Measurements from ENCODE around the gene FZD8.

Gene FZD8

GRCh38 chr10:35613107-35613440, 29.0 kb downstream of the FZD8 start (continued):
- TF ChIP-seq ZBTB20 (tag by site-specific recombination; IDR thresholded peaks at IDR 0.05), result no peak
- no peak for TF ChIP-seq ZBTB10 (tag by site-specific recombination; IDR thresholded peaks at IDR 0.05)
- TF ChIP-seq ZNF350 (tag by site-specific recombination; IDR thresholded peaks at IDR 0.05), result no peak
- TF ChIP-seq WT1 (tag by site-specific recombination; IDR thresholded peaks at IDR 0.05), result no peak
- TF ChIP-seq ZNF654 (tag by site-specific recombination; IDR thresholded peaks at IDR 0.05; ENCODE audit: low read depth), result no peak
- TF ChIP-seq SCRT2 (tag by site-specific recombination; IDR thresholded peaks at IDR 0.05), result no peak

GRCh38 chr10:35612385-35613106, 29.6 kb downstream of the FZD8 start:
- H3K4me1 ChIP-seq (ENCODE audit: control insufficient read depth, insufficient read depth, low read length), result no peaks in the 10 kb centered on the region
- H3K27ac ChIP-seq (ENCODE audit: extremely low read depth, low read depth, low read length), result no peak overlapping the region
- ChIA-PET CTCF (interaction anchor here (0.6 to 1.6 kb wide), 6 partner anchors 13 to 1244 kb away, joined by 3 read pairs; no protein-coding TSS in a partner anchor), POLR2A (no interaction called here)
- no peaks in the 10 kb centered on the region for H3K36me3 ChIP-seq (ENCODE audit: control insufficient read depth in 2 of 2, insufficient read depth in 1 of 2, low read length in 2 of 2)
- TF ChIP-seq PRDM6 (tag by site-specific recombination; IDR thresholded peaks at IDR 0.05), result no peak
- no peak for TF ChIP-seq ZNF341 (tag by site-specific recombination; IDR thresholded peaks at IDR 0.05; ENCODE audit: low read depth)
- no peak for TF ChIP-seq ZNF202 (tag by site-specific recombination; IDR thresholded peaks at IDR 0.05; ENCODE audit: borderline replicate concordance)
- no peak for TF ChIP-seq SALL2 (tag by site-specific recombination; IDR thresholded peaks at IDR 0.05; ENCODE audit: borderline replicate concordance)
- no peak for TF ChIP-seq ZNF2 (tag by site-specific recombination; IDR thresholded peaks at IDR 0.05)
- TF ChIP-seq ZNF335 (tag by site-specific recombination; conservative IDR thresholded peaks at IDR 0.05), result no peak
- H3K9me3 ChIP-seq (ENCODE audit: control insufficient read depth, insufficient read depth, low read depth, low read length), result no peaks in the 10 kb centered on the region
- no peak overlapping the region for H3K4me3 ChIP-seq (ENCODE audit: low read depth, low read length)

- Histone ChIP-seq H3K4me3 (ENCODE audit: low read depth, low read length) (no peak overlapping the region), H3K4me1 (ENCODE audit: control insufficient read depth, insufficient read depth, low read length) (no peaks in the 10 kb centered on the region), H3K27ac (ENCODE audit: extremely low read depth, low read depth, low read length) (no peak overlapping the region), H3K36me3 (ENCODE audit: control insufficient read depth in 2 of 2, insufficient read depth in 1 of 2, low read length in 2 of 2) (no peaks in the 10 kb centered on the region), H3K9me3 (ENCODE audit: control insufficient read depth, insufficient read depth, low read depth, low read length) (no peaks in the 10 kb centered on the region)
- TF ChIP-seq SP3 (tag by site-specific recombination; IDR thresholded peaks at IDR 0.05) (no peak), ZNF654 (tag by site-specific recombination; IDR thresholded peaks at IDR 0.05; ENCODE audit: low read depth) (no peak), ZNF169 (tag by site-specific recombination; IDR thresholded peaks at IDR 0.05) (no peak), ZNF701 (tag by site-specific recombination; IDR thresholded peaks at IDR 0.05) (no peak)
- POLR2A ChIA-PET, result no interaction called here
- CTCF ChIA-PET, result no interaction called here
Measured at GRCh38 chr10:35611750-35612149, 30.3 kb downstream of the FZD8 start.

GRCh38 chr10:35608328-35608672, 33.8 kb downstream of the FZD8 start:
- H3K36me3 ChIP-seq (ENCODE audit: control insufficient read depth in 2 of 2, insufficient read depth in 1 of 2, low read length in 2 of 2), result no peaks in the 10 kb centered on the region
- H3K4me1 ChIP-seq (ENCODE audit: control insufficient read depth, insufficient read depth, low read length), result no peaks in the 10 kb centered on the region
- CTCF ChIA-PET, result interaction anchor here (0.7 kb wide), 1 partner anchor 1156 kb away, joined by 3 read pairs; no protein-coding TSS in a partner anchor
- POLR2A ChIA-PET, result no interaction called here
- no peaks in the 10 kb centered on the region for H3K9me3 ChIP-seq (ENCODE audit: control insufficient read depth, insufficient read depth, low read depth, low read length)
- no peak overlapping the region for H3K4me3 ChIP-seq (ENCODE audit: low read depth, low read length)
- H3K27ac ChIP-seq (ENCODE audit: extremely low read depth, low read depth, low read length), result no peak overlapping the region
- TF ChIP-seq ZXDB (tag by site-specific recombination; IDR thresholded peaks at IDR 0.05) (no peak), ZNF266 (tag by site-specific recombination; IDR thresholded peaks at IDR 0.05; ENCODE audit: low read depth) (no peak), ZNF146 (tag by site-specific recombination; IDR thresholded peaks at IDR 0.05) (no peak), RBAK (tag by site-specific recombination; IDR thresholded peaks at IDR 0.05) (no peak), ZNF184 (tag by site-specific recombination; IDR thresholded peaks at IDR 0.05) (no peak), REPIN1 (tag by site-specific recombination; IDR thresholded peaks at IDR 0.05; ENCODE audit: low read depth) (no peak), ZNF354C (tag by site-specific recombination; IDR thresholded peaks at IDR 0.05; ENCODE audit: borderline replicate concordance, low read depth) (no peak), ZNF555 (tag by site-specific recombination; conservative IDR thresholded peaks at IDR 0.05) (no peak), ZNF792 (tag by site-specific recombination; IDR thresholded peaks at IDR 0.05) (no peak), ZBTB44 (tag by site-specific recombination; IDR thresholded peaks at IDR 0.05) (no peak)
